ENCODE measurements around the gene SYT17.

Gene SYT17

GRCh38 chr16:19128454-19129200 is 39.4 kb upstream of the SYT17 start:
- TF ChIP-seq CTCF (IDR thresholded peaks at IDR 0.05; ENCODE audit: insufficient read depth, missing control alignments) = no peak
- no peak for FAIRE-seq
- no peak for DNase-seq (ENCODE audit: insufficient read length, low spot score)

- no peak for TF ChIP-seq CTCF (IDR thresholded peaks at IDR 0.05; ENCODE audit: insufficient read depth, missing control alignments)
- DNase-seq (ENCODE audit: insufficient read length, low spot score) (no peak), FAIRE-seq (no peak)
These were observed 37.7 kb upstream of the SYT17 start for GRCh38 chr16:19130385-19130784.

GRCh38 chr16:19130852-19131824 is 36.9 kb upstream of the SYT17 start:
- no peak for FAIRE-seq
- no peak for TF ChIP-seq CTCF (IDR thresholded peaks at IDR 0.05; ENCODE audit: insufficient read depth, missing control alignments)
- no peak for DNase-seq (ENCODE audit: insufficient read length, low spot score)

GRCh38 chr16:19131825-19132218 is 36.2 kb upstream of the SYT17 start:
- DNase-seq (ENCODE audit: insufficient read length, low spot score) = no peak
- TF ChIP-seq CTCF (IDR thresholded peaks at IDR 0.05; ENCODE audit: insufficient read depth, missing control alignments) = no peak
- FAIRE-seq = no peak

GRCh38 chr16:19132255-19132654 is 35.8 kb upstream of the SYT17 start:
- no peak for TF ChIP-seq CTCF (IDR thresholded peaks at IDR 0.05; ENCODE audit: insufficient read depth, missing control alignments)
- no peak for DNase-seq (ENCODE audit: insufficient read length, low spot score)

GRCh38 chr16:19132898-19133297 is 35.1 kb upstream of the SYT17 start:
- no peak for DNase-seq (ENCODE audit: insufficient read length, low spot score)
- TF ChIP-seq CTCF (IDR thresholded peaks at IDR 0.05; ENCODE audit: insufficient read depth, missing control alignments) = no peak
- FAIRE-seq = no peak

More at GRCh38 chr16:19132255-19132654, 35.8 kb upstream of the SYT17 start:
- no peak for FAIRE-seq
